Transverse colon (tissue), 3 donors: ENCODE results near the gene MCM9.

Experiments
- EP300 ChIP-seq: sonication (generic); formaldehyde crosslinking; IDR thresholded peaks from one replicate; pipeline ENCODE4 v1.6.1; 2017; ENCODE audit warnings: antibody characterized with exemption, low read depth
- POLR2A ChIP-seq: fragments of 450-650 bp; IDR thresholded peaks from one replicate; pipeline ENCODE4 v1.6.1; 2016; ENCODE audit warnings: antibody characterized with exemption, mild to moderate bottlenecking, moderate library complexity
- TF ChIP-seq, protein P1 (sequence below), 5 experiments: fragments of 200-600 bp in 3 of 5; fragments of 450-650 bp in 2 of 5; sonication (generic) in 3 of 5; IDR thresholded peaks; 1 replicate in 2 of 5; 2 replicates in 3 of 5; pipeline ENCODE4 v1.5.1; 2016 to 2017; ENCODE audit warnings: antibody characterized with exemption in 5 of 5, inconsistent platforms in 3 of 5, mild to moderate bottlenecking in 2 of 5, moderate library complexity in 1 of 5

- TF ChIP-seq, protein P1, sequence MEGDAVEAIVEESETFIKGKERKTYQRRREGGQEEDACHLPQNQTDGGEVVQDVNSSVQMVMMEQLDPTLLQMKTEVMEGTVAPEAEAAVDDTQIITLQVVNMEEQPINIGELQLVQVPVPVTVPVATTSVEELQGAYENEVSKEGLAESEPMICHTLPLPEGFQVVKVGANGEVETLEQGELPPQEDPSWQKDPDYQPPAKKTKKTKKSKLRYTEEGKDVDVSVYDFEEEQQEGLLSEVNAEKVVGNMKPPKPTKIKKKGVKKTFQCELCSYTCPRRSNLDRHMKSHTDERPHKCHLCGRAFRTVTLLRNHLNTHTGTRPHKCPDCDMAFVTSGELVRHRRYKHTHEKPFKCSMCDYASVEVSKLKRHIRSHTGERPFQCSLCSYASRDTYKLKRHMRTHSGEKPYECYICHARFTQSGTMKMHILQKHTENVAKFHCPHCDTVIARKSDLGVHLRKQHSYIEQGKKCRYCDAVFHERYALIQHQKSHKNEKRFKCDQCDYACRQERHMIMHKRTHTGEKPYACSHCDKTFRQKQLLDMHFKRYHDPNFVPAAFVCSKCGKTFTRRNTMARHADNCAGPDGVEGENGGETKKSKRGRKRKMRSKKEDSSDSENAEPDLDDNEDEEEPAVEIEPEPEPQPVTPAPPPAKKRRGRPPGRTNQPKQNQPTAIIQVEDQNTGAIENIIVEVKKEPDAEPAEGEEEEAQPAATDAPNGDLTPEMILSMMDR (IDR thresholded peaks at IDR 0.05): no peak
- no peak for TF ChIP-seq EP300
- no peak for TF ChIP-seq POLR2A
These were observed 30.9 kb upstream of the MCM9 start for GRCh38 chr6:118965843-118966370.
